ENCODE data around the gene FAM120A. TPM values are rescaled to one million over a fixed set of nuclear protein-coding genes. Genes with fewer than 3 reads are reported as not detected.
"Not testable (repeated sequence)": the region's sequence is repeated elsewhere in the genome, so short reads cannot be mapped to it uniquely, and the experiment has no call there.

FAM120A gene
- polyA plus RNA-seq, 5 donors = 62.3 to 75.1 (median 67.0) TPM

GRCh38 chr9:93507768-93508167 lies 56.3 kb downstream of the FAM120A start:
- DNase-seq = no peak

- no peak for DNase-seq
Observed at GRCh38 chr9:93508207-93508606, 56.7 kb downstream of the FAM120A start.

- no peak for DNase-seq
Observed at GRCh38 chr9:93509084-93509483, 57.6 kb downstream of the FAM120A start.

GRCh38 chr9:93510041-93510440 lies 58.6 kb downstream of the FAM120A start:
- no peak for DNase-seq

- DNase-seq = not testable (repeated sequence)
Observed at GRCh38 chr9:93511228-93511627, 59.7 kb downstream of the FAM120A start.

- DNase-seq = not testable (repeated sequence)
Observed at GRCh38 chr9:93512170-93512812, 60.8 kb downstream of the FAM120A start.

GRCh38 chr9:93513606-93514005 lies 62.1 kb downstream of the FAM120A start:
- DNase-seq = no peak

- DNase-seq = no peak
Observed at GRCh38 chr9:93517331-93517730, 65.8 kb downstream of the FAM120A start.

GRCh38 chr9:93520523-93520922 lies 69.0 kb downstream of the FAM120A start:
- no peak for DNase-seq

- no peak for DNase-seq
Observed at GRCh38 chr9:93522736-93523135, 71.3 kb downstream of the FAM120A start.

GRCh38 chr9:93523518-93524144 lies 72.1 kb downstream of the FAM120A start:
- DNase-seq = no peak

GRCh38 chr9:93525476-93525875 lies 74.0 kb downstream of the FAM120A start:
- no peak for DNase-seq

GRCh38 chr9:93531374-93531773 lies 79.9 kb downstream of the FAM120A start:
- no peak for DNase-seq

- DNase-seq = no peak
Observed at GRCh38 chr9:93532141-93532540, 80.7 kb downstream of the FAM120A start.

- no peak for DNase-seq
Observed at GRCh38 chr9:93533863-93534262, 82.4 kb downstream of the FAM120A start.

- DNase-seq = no peak
Observed at GRCh38 chr9:93536167-93536566, 84.7 kb downstream of the FAM120A start.

- DNase-seq = no peak
Observed at GRCh38 chr9:93536874-93537273, 85.4 kb downstream of the FAM120A start.

- no peak for DNase-seq
Observed at GRCh38 chr9:93540305-93540704, 88.8 kb downstream of the FAM120A start.

GRCh38 chr9:93541005-93541404 lies 89.5 kb downstream of the FAM120A start:
- DNase-seq = no peak

GRCh38 chr9:93541581-93542349 lies 90.3 kb downstream of the FAM120A start:
- no peak for DNase-seq

- DNase-seq = no peak
Observed at GRCh38 chr9:93543117-93543516, 91.6 kb downstream of the FAM120A start.

- no peak for DNase-seq
Observed at GRCh38 chr9:93546356-93546755, 94.9 kb downstream of the FAM120A start.

GRCh38 chr9:93549611-93550010 lies 98.1 kb downstream of the FAM120A start:
- no peak for DNase-seq
